SK-N-SH (cell line): ENCODE measurements around the gene FCMR. TPM values are rescaled to one million over a fixed set of nuclear protein-coding genes. Genes with fewer than 3 reads are reported as not detected.

Experiments used
- CTCF ChIA-PET: fragments of 300-600, 350-600 bp; formaldehyde crosslinking; extraction: SDS; loops from one replicate; lab custom pipeline; 2021; lab: Yijun Ruan, JAX
- POLR2A ChIA-PET: fragments of 350-600 bp; sonication (Branson Sonifier 250); formaldehyde crosslinking; extraction: SDS; loops from one replicate; lab custom pipeline; 2020; ENCODE audit warnings: antibody characterized with exemption, inconsistent platforms; lab: Yijun Ruan, JAX
- DNase-seq: peaks from one replicate; pipeline ENCODE4 v3.0.0; 2012
- H2AFZ ChIP-seq: fragments of 200-600 bp; sonication (generic); 2 replicates; pipeline ENCODE4 v1.8.1; 2016; ENCODE audit warnings: antibody characterized with exemption, mild to moderate bottlenecking, low read depth
- H3F3A ChIP-seq: fragments of 200-600 bp; sonication (generic); replicated peaks from 2 replicates; pipeline ENCODE3; 2016; ENCODE audit warnings: antibody characterized with exemption, mild to moderate bottlenecking; ENCODE audit not compliant: insufficient read depth
- H3K27ac ChIP-seq, 2 experiments: fragments of 200-500 bp in 1 of 2; fragments of 200-600 bp in 1 of 2; sonication (Bioruptor generic) in 1 of 2; sonication (generic), shearing (Covaris generic) in 1 of 2; 2 replicates each; pipeline versions ENCODE4 v1.5.1 to v1.6.1; 2014 to 2016; ENCODE audit warnings: low read depth in 2 of 2, inconsistent platforms in 1 of 2, low read length in 1 of 2, mild to moderate bottlenecking in 1 of 2, mixed read lengths in 1 of 2
- H3K27me3 ChIP-seq: fragments of 200-600 bp; sonication (generic), shearing (Covaris generic); 2 replicates; pipeline ENCODE4 v1.6.1; 2016; ENCODE audit warnings: mixed run types; ENCODE audit not compliant: insufficient read depth
- H3K36me3 ChIP-seq, 2 experiments: fragments of 200-500 bp in 1 of 2; fragments of 200-600 bp in 1 of 2; sonication (Bioruptor generic) in 1 of 2; sonication (generic) in 1 of 2; replicated peaks in 1 of 2; 2 replicates each; pipeline versions ENCODE3 to v1.5.1; 2014 to 2016; ENCODE audit warnings: low read length in 1 of 2, mild to moderate bottlenecking in 1 of 2; ENCODE audit not compliant: insufficient read depth in 2 of 2, control insufficient read depth in 1 of 2
- H3K4me1 ChIP-seq, 2 experiments: fragments of 200-500 bp in 1 of 2; fragments of 200-600 bp in 1 of 2; sonication (Bioruptor generic) in 1 of 2; sonication (generic), shearing (Covaris generic) in 1 of 2; 2 replicates each; pipeline versions ENCODE4 v1.5.1 to v1.6.1; 2014 to 2016; ENCODE audit warnings: low read depth in 1 of 2, low read length in 1 of 2, mixed run types in 1 of 2; ENCODE audit not compliant: insufficient read depth in 2 of 2, control insufficient read depth in 1 of 2
- H3K4me2 ChIP-seq: fragments of 200-600 bp; sonication (generic), shearing (Covaris generic); 2 replicates; pipeline ENCODE4 v1.6.1; 2017; ENCODE audit warnings: mixed run types
- H3K4me3 ChIP-seq, 2 experiments: fragments of 200-500 bp in 1 of 2; fragments of 200-600 bp in 1 of 2; sonication (Bioruptor generic) in 1 of 2; sonication (generic), shearing (Covaris generic) in 1 of 2; 2 replicates each; pipeline versions ENCODE4 v1.5.1 to v1.8.1; 2014 to 2016; ENCODE audit warnings: low read depth in 2 of 2, inconsistent platforms in 1 of 2, low read length in 1 of 2, mild to moderate bottlenecking in 1 of 2, mixed read lengths in 1 of 2, moderate library complexity in 1 of 2
- H3K79me2 ChIP-seq: fragments of 200-600 bp; sonication (generic); 2 replicates; pipeline ENCODE4 v1.8.1; 2017; ENCODE audit warnings: mild to moderate bottlenecking; ENCODE audit not compliant: insufficient read depth
- H3K9ac ChIP-seq: fragments of 200-600 bp; sonication (generic); 2 replicates; pipeline ENCODE4 v1.6.1; 2017; ENCODE audit warnings: mixed run types
- H3K9me2 ChIP-seq: fragments of 200-600 bp; sonication (generic); 2 replicates; pipeline ENCODE4 v1.6.1; 2017; ENCODE audit warnings: mixed run types
- H3K9me3 ChIP-seq: fragments of 200-600 bp; sonication (generic); 2 replicates; pipeline ENCODE4 v1.6.1; 2017; ENCODE audit warnings: mixed run types, mild to moderate bottlenecking, moderate library complexity
- H4K20me1 ChIP-seq: fragments of 200-600 bp; sonication (generic); 2 replicates; pipeline ENCODE4 v1.6.1; 2017; ENCODE audit warnings: mild to moderate bottlenecking, mixed run types; ENCODE audit not compliant: insufficient read depth
- ELF1 ChIP-seq: IDR thresholded peaks from 2 replicates; pipeline ENCODE4 v1.4.0; 2012
- EP300 ChIP-seq, 2 experiments: IDR thresholded peaks; 2 replicates each; pipeline versions ENCODE4 v1.4.0 to v1.6.1; 2012; ENCODE audit warnings: borderline replicate concordance in 1 of 2, low read depth in 1 of 2, low read length in 1 of 2
- FOXJ3 ChIP-seq: sonication (generic); formaldehyde crosslinking; IDR thresholded peaks from 2 replicates; pipeline ENCODE4 v1.5.1; 2020; ENCODE audit warnings: mild to moderate bottlenecking, missing genetic modification reagents
- FOXM1 ChIP-seq: IDR thresholded peaks from 2 replicates; pipeline ENCODE4 v1.4.0; 2012; ENCODE audit warnings: low read depth, mild to moderate bottlenecking
- GABPA ChIP-seq: IDR thresholded peaks from 2 replicates; pipeline ENCODE4 v1.4.0; 2012; ENCODE audit warnings: low read depth, mild to moderate bottlenecking
- GATA2 ChIP-seq: sonication (generic); formaldehyde crosslinking; IDR thresholded peaks from 2 replicates; pipeline ENCODE4 v1.5.0; 2020; ENCODE audit warnings: mild to moderate bottlenecking, missing genetic modification reagents
- MEF2A ChIP-seq: IDR thresholded peaks from 2 replicates; pipeline ENCODE4 v1.4.0; 2012; ENCODE audit warnings: low read depth, borderline replicate concordance
- MXI1 ChIP-seq: IDR thresholded peaks from 2 replicates; pipeline ENCODE4 v1.6.1; 2012; ENCODE audit warnings: mild to moderate bottlenecking, low read depth, low read length, improper control_type of control experiment
- NFIC ChIP-seq: IDR thresholded peaks from 2 replicates; pipeline ENCODE4 v1.4.0; 2012; ENCODE audit warnings: borderline replicate concordance
- POLR2AphosphoS5 ChIP-seq: IDR thresholded peaks from 2 replicates; pipeline ENCODE4 v1.6.1; 2012; ENCODE audit warnings: low read depth, low read length
- RAD21 ChIP-seq: IDR thresholded peaks from 2 replicates; pipeline ENCODE4 v1.6.1; 2012; ENCODE audit warnings: mild to moderate bottlenecking, low read length
- RXRA ChIP-seq: IDR thresholded peaks from 2 replicates; pipeline ENCODE4 v1.4.0; 2012; ENCODE audit warnings: low read depth, mild to moderate bottlenecking, borderline replicate concordance
- SIN3A ChIP-seq: IDR thresholded peaks from 2 replicates; pipeline ENCODE4 v1.6.1; 2012; ENCODE audit warnings: low read depth, mild to moderate bottlenecking, low read length, moderate library complexity, borderline replicate concordance
- SMC3 ChIP-seq: IDR thresholded peaks from 2 replicates; pipeline ENCODE4 v1.6.1; 2012; ENCODE audit warnings: low read depth, low read length, improper control_type of control experiment
- TAF1 ChIP-seq: IDR thresholded peaks from 2 replicates; pipeline ENCODE4 v1.6.1; 2012; ENCODE audit warnings: low read depth, mild to moderate bottlenecking, low read length, moderate library complexity, borderline replicate concordance
- TCF12 ChIP-seq: IDR thresholded peaks from 2 replicates; pipeline ENCODE4 v1.4.0; 2012
- TEAD4 ChIP-seq: IDR thresholded peaks from 2 replicates; pipeline ENCODE4 v1.4.0; 2012; ENCODE audit warnings: mild to moderate bottlenecking, borderline replicate concordance; ENCODE audit not compliant: insufficient read depth
- WGBS: methylation state at CpG from one replicate; pipeline ENCODE4 v1.1.6; 2017; ENCODE audit warnings: low lambda C conversion rate; 5-methylcytosine and 5-hydroxymethylcytosine counted together
- polyA plus RNA-seq, 3 experiments: library from polyadenylated mRNA; depleted of rRNA; stranded (reverse); fragments of >200 nt; gene quantifications; 2 replicates each; pipeline ENCODE4 v1.2.3, GENCODE V29; 2012
- TF ChIP-seq, protein P1 (sequence below): fragments of 150-350 bp; IDR thresholded peaks from 2 replicates; pipeline ENCODE4 v1.6.1; 2017; ENCODE audit warnings: antibody characterized with exemption, low read length, low read depth, borderline replicate concordance
- TF ChIP-seq, protein P2 (sequence below): IDR thresholded peaks from 2 replicates; pipeline ENCODE4 v1.4.0; 2012; ENCODE audit warnings: low read depth
- TF ChIP-seq, protein P3 (sequence below): fragments of 200-600 bp; sonication (generic); IDR thresholded peaks from 2 replicates; pipeline ENCODE4 v1.6.1; 2017; ENCODE audit warnings: antibody characterized with exemption, mild to moderate bottlenecking, moderate library complexity

Gene FCMR
- polyA plus RNA-seq, 1 of the 3 experiments (the other 2 are of a cell fraction): 0.15 TPM

DNA sequence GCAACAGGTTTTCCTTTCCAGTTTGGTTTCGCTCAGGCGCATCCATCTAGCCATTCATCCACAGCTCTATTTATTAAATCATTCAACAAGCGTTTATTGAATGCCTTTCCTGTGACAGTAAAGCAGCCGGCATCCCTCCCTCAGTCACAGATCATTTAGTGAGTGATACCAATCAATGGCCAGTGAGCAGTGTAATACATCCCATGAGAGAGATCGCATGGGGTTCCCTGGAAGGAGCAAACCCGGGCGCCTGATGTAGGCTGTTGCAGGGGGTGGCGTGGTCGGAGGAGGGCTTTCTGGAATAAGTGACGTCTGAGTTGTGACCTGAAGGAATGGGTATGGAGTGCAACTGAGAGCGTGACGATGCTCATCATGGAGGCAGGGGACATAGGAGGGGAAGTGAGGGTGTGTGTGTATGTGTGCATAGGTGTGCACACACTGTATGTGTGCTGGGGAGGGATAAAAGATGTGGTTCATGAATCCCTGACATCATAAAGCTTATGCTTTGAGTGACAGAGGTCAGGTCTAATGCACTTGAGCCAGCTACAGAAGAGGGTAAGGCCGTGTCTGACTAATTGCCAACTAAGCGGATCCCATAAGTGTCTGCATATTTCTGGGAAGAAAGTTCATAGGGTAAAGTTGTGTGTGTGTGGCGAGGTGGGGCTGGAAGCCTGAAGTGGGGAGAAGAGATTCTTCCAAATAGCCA lies 6.6 kb downstream of the FCMR start:
- CTCF ChIA-PET: interaction anchor here (0.9 to 9.4 kb wide), 3 partner anchors 185 to 284 kb away, joined by 3 to 380 read pairs (median 3); no protein-coding TSS in a partner anchor

DNA sequence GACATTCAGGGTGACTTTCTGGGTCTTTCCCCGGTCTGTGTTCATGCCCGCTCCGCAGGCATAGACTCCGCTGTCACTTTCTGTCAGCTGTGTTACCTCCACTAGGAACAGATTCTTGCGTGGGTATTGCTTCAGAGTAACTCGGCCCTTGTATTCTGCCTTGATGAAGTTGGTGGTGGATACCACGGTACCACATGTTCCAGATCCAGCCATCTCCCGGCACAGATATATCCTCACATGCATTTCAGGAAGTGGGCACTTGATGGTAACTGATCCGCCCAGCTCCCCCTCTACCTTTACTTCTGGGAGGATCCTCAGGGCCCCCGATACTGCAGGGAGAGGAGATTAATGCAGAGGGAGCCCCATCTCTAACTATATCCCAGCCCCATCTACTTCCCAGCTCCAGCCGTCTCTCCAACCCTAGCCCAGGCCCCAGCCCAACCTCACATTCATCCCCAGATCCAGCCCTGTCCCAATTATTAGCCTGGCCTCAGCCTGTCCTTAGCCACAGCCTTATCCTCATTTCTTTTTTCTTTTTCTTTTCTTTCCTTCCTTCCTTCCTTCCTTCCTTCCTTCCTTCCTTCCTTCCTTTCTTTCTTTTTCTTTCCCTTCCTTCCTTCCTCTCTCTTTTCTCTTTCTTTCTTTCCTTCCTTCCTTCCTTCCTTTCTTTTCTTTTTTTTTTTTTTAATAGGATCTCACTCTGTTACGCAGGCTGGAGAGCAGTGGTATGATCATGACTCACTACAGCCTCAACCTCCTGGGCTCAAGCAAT lies 7.8 kb downstream of the FCMR start:
- CTCF ChIA-PET: interaction anchor here (0.9 to 9.4 kb wide), 10 partner anchors 18 to 282 kb away, joined by 3 to 380 read pairs (median 14); no protein-coding TSS in a partner anchor
- WGBS: 67% methylated on average over 12 of the region's 12 CpGs
- POLR2A ChIA-PET: no interaction called here
- TF ChIP-seq, protein P1, sequence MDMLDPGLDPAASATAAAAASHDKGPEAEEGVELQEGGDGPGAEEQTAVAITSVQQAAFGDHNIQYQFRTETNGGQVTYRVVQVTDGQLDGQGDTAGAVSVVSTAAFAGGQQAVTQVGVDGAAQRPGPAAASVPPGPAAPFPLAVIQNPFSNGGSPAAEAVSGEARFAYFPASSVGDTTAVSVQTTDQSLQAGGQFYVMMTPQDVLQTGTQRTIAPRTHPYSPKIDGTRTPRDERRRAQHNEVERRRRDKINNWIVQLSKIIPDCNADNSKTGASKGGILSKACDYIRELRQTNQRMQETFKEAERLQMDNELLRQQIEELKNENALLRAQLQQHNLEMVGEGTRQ: no peak
- no peak for TF ChIP-seq RAD21
- TF ChIP-seq SMC3: no peak
- TF ChIP-seq TEAD4: no peak
- TF ChIP-seq FOXJ3 (CRISPR knock-in tag): no peak
- no peak for TF ChIP-seq POLR2AphosphoS5
- no peak for TF ChIP-seq FOXM1
- no peak for TF ChIP-seq MXI1
- TF ChIP-seq, protein P2, sequence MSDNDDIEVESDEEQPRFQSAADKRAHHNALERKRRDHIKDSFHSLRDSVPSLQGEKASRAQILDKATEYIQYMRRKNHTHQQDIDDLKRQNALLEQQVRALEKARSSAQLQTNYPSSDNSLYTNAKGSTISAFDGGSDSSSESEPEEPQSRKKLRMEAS: no peak
- TF ChIP-seq, protein P3, sequence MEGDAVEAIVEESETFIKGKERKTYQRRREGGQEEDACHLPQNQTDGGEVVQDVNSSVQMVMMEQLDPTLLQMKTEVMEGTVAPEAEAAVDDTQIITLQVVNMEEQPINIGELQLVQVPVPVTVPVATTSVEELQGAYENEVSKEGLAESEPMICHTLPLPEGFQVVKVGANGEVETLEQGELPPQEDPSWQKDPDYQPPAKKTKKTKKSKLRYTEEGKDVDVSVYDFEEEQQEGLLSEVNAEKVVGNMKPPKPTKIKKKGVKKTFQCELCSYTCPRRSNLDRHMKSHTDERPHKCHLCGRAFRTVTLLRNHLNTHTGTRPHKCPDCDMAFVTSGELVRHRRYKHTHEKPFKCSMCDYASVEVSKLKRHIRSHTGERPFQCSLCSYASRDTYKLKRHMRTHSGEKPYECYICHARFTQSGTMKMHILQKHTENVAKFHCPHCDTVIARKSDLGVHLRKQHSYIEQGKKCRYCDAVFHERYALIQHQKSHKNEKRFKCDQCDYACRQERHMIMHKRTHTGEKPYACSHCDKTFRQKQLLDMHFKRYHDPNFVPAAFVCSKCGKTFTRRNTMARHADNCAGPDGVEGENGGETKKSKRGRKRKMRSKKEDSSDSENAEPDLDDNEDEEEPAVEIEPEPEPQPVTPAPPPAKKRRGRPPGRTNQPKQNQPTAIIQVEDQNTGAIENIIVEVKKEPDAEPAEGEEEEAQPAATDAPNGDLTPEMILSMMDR: no peak
- TF ChIP-seq NFIC: no peak
- TF ChIP-seq RXRA: no peak

More for the DNA sequence above, 6.6 kb downstream of the FCMR start:
- Histone ChIP-seq H3K9ac (no peak overlapping the region), H4K20me1 (no peaks in the 10 kb centered on the region), H3K79me2 (no peaks in the 10 kb centered on the region), H3K4me3 (no peak overlapping the region), H3F3A (no peaks in the 10 kb centered on the region), H3K9me3 (no peaks in the 10 kb centered on the region), H2AFZ (no peak overlapping the region), H3K27me3 (peaks cover 42% of the 10 kb centered on the region), H3K27ac (no peak overlapping the region), H3K9me2 (no peaks in the 10 kb centered on the region), H3K4me2 (no peak overlapping the region), H3K36me3 (no peaks in the 10 kb centered on the region), H3K4me1 (no peaks in the 10 kb centered on the region)
- no peak for TF ChIP-seq POLR2AphosphoS5
- TF ChIP-seq GABPA: no peak
- TF ChIP-seq NFIC: no peak
- no peak for TF ChIP-seq TCF12
- no peak for TF ChIP-seq TAF1
- no peak for TF ChIP-seq EP300 (IDR thresholded peaks at IDR 0.05; ENCODE audit: borderline replicate concordance in 1 of 2, low read depth in 1 of 2, low read length in 1 of 2)
- TF ChIP-seq, protein P1: no peak
- TF ChIP-seq, protein P3: no peak
- TF ChIP-seq GATA2 (CRISPR knock-in tag): no peak
- no peak for TF ChIP-seq MXI1
- TF ChIP-seq MEF2A: no peak
- TF ChIP-seq ELF1: no peak
- TF ChIP-seq SIN3A: no peak
- POLR2A ChIA-PET: no interaction called here
- no peak for DNase-seq
- 65% methylated on average over 15 of the region's 15 CpGs for WGBS

More for the DNA sequence above, 7.8 kb downstream of the FCMR start:
- H3K27me3 ChIP-seq: peaks cover 48% of the 10 kb centered on the region
- no peak overlapping the region for H2AFZ ChIP-seq
- no peak overlapping the region for H3K27ac ChIP-seq
- no peaks in the 10 kb centered on the region for H3K9me3 ChIP-seq
- no peak overlapping the region for H3K9ac ChIP-seq
- H3K4me1 ChIP-seq: peaks cover 0 to 9% of the 10 kb centered on the region in 2 experiments; a peak in 1 of 4 replicates
- no peaks in the 10 kb centered on the region for H3K9me2 ChIP-seq
- DNase-seq: no peak
- H3K4me2 ChIP-seq: no peak overlapping the region
- no peaks in the 10 kb centered on the region for H3F3A ChIP-seq
- no peaks in the 10 kb centered on the region for H4K20me1 ChIP-seq
- no peaks in the 10 kb centered on the region for H3K36me3 ChIP-seq
- no peaks in the 10 kb centered on the region for H3K79me2 ChIP-seq
- H3K4me3 ChIP-seq: no peak overlapping the region
